Epithelial cell of prostate (primary cell): Measurements from ENCODE around the gene SLC39A1.
"Not testable (repeated sequence)": the region's sequence is repeated elsewhere in the genome, so short reads cannot be mapped to it uniquely, and the experiment has no call there.

Experiments
- DNase-seq: peaks from one replicate; pipeline ENCODE4 v3.0.0-alpha.2; 2011; ENCODE audit warnings: low read depth, low spot score
- H3K27ac ChIP-seq: fragments of 450-650 bp; 2 replicates; pipeline ENCODE4 v1.5.1; 2017; ENCODE audit warnings: mild to moderate bottlenecking

The SLC39A1 gene

DNA sequence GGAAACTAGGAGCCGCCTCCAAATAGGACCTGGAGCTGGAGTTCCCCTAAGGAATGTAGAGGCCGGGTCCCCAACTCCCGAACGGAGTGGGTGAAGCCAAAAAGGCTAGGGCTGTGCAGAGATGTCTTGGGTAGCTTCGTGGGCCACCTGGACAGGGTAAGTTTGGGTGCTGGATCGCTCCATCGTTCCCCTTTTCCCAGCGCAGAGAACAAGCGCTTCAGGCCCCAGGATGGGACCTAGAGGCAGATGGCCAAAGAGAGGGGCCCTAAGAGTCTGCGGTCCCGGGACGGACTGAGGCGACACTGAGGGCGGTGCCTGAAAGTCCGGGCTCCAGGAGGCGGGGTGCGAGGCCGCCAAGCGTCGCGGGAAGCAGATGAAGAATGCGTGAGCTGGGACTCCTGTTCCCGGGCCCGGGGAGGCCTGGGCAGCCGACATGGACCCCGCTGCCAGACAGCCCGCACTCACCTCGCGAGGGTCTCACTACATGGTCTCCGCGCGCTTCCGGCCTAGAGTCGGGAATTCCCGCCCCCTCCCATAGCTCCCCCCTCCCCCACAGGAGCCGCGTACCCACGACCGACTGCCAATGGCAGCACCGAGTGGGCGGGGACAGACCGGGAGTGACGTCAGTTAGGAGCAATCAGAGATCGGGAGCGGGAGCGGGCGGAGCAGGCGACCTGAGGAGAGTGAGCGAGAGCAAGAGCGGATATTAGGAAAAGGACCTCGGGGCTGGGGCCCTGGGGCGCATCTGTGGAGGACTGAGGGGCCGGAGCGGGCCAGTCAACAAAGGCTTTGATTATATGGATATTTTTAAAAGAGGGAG is at the start of gene SLC39A1:
Gene SLC39A1, minus strand, starts transcription at position 508 of the 820 bp plus-strand sequence. CDS start 822 bp downstream, outside the sequence.
- DNase-seq = peak; percentile 72
- H3K27ac ChIP-seq = peak within 1 kb of the TSS; percentile 93

DNA sequence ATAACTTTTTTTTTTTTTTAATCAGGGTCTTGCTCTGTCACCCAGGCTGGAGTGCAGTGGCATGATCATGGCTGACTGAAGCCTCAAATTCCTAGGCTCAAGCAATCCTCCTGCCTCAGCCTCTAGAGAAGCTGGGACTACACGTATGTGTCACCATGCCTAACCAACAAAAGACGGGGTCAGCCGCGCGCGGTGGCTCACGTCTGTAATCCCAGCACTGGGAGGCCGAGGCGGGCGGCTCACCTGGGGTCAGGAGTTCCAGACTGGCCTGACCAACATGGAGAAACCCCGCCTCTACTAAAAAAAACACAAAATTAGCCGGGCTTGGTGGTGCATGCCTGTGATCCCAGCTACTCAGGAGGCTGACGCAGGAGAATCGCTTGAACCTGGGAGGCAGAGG is 49.2 kb upstream of the SLC39A1 start:
- DNase-seq, H3K27ac ChIP-seq: not testable (repeated sequence)

- no peak overlapping the region for H3K27ac ChIP-seq
Measured at GRCh38 chr1:154012129-154012528, 48.8 kb upstream of the SLC39A1 start.

DNA sequence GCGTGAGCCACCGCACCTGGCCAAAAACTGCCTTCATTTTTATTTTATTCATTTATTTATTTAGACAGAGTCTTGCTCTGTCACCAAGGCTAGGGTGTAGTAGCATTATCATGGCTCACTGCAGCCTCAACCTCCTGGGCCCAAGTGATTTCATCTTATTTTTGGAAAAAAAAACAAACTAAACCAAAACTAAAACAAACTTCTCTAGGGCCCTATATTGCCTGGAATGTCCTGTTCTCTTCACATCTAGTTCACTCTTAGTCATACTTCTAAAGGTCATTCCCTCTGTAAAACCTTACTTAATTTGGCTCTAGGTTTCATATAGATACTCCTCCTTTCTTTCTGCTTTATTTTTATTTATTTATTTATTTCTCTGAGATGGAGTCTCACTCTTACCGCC is 42.8 kb upstream of the SLC39A1 start:
- H3K27ac ChIP-seq = no peak overlapping the region
- DNase-seq = no peak

More at GRCh38 chr1:154012129-154012528, 48.8 kb upstream of the SLC39A1 start:
- no peak for DNase-seq

GRCh38 chr1:154000420-154000819 is 37.1 kb upstream of the SLC39A1 start:
- H3K27ac ChIP-seq = no peak overlapping the region

DNA sequence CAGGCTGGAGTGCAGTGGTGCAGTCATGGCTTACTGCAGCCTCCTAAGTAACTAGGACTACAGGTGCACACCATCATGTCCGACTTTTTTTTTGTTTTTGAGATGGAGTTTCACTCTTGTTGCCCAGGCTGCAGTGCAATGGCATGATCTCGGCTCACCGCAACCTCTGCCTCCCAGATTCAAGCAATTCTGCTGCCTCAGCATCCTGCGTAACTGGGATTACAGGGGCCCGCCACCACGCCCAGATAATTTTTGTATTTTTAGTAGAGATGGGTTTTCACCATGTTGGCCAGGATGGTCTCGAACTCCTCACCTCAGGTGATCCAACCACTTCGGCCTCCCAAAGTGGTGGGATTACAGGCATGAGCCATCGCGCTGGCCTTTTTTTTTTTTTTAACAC is 33.5 kb upstream of the SLC39A1 start:
- not testable (repeated sequence) for H3K27ac ChIP-seq, DNase-seq

More at GRCh38 chr1:154000420-154000819, 37.1 kb upstream of the SLC39A1 start:
- no peak for DNase-seq

DNA sequence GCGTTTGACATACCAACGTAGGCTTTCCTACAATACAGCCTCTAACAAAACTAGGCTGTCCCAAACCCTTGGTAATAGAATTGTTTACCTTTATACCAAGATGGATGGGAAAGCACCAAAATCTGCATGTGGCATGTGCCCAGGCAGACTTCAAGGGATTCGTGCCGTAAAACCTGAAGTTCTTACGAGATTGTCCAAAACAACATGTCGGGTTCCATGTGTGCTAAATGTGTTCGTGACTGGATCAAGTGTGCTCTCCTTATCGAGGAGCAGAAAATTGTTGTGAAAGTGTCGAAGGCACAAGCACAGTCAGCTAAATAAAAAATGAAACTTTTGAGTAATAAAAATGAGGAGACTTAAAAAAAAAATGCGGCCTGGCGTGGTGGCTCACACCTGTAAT is 32.3 kb upstream of the SLC39A1 start:
- H3K27ac ChIP-seq = no peak overlapping the region
- no peak for DNase-seq

DNA sequence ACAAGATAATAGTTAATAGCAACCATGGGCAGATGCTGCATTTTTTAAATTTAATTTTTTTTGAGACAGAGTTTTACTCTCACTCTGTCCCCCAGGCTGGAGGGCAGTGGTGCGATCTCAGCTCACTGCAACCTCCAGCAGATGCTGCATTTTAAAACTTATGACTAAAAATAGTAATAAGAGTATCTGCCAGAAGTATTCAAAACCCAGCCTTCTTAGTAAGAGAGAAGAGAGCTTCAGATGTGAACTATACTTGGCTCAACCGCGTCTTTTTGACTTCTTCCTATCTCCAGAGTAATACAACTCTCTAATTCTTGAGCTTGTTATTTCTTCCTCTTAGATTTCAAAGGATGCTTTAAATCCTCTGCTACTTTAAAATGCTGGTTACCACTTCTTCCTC is 31.9 kb upstream of the SLC39A1 start:
- no peak overlapping the region for H3K27ac ChIP-seq
- DNase-seq = no peak

GRCh38 chr1:153991806-153992205 is 28.5 kb upstream of the SLC39A1 start:
- no peak for DNase-seq
- H3K27ac ChIP-seq = peak overlapping the region; percentile 81

DNA sequence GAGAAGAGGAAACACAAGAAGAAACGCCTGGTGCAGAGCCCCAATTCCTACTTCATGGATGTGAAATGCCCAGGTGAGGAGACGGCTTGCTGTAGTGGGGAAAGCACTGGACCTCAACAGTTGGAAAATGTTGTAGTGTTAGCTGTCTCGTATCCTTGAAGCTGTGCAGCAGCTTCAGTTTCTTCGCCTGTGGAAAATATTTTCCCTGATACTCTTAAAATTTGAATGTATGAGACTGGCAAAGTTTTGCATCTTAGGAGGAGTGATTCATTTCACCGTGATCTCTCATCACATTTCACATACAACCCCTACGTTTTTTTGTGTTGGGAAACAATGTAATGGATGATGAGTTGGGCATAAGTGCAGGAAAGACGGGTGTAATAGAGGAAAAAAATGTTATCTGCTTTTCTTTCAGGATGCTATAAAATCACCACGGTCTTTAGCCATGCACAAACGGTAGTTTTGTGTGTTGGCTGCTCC is 27.9 kb upstream of the SLC39A1 start:
- no peak for DNase-seq
- H3K27ac ChIP-seq = peak overlapping the region; percentile 81

GRCh38 chr1:153990468-153991150 is 27.3 kb upstream of the SLC39A1 start, which contains the start of gene RPS27:
Gene RPS27, plus strand, starts transcription at chr1:153990762. Its CDS starts 35 bp downstream, at chr1:153990797.
- peak; percentile 92 for DNase-seq

GRCh38 chr1:153987621-153988020 is 24.3 kb upstream of the SLC39A1 start:
- DNase-seq = no peak
- H3K27ac ChIP-seq = no peak overlapping the region

More at GRCh38 chr1:153990468-153991150, 27.3 kb upstream of the SLC39A1 start, which contains the start of gene RPS27:
- peak within 1 kb of the TSS; percentile 81 for H3K27ac ChIP-seq

DNA sequence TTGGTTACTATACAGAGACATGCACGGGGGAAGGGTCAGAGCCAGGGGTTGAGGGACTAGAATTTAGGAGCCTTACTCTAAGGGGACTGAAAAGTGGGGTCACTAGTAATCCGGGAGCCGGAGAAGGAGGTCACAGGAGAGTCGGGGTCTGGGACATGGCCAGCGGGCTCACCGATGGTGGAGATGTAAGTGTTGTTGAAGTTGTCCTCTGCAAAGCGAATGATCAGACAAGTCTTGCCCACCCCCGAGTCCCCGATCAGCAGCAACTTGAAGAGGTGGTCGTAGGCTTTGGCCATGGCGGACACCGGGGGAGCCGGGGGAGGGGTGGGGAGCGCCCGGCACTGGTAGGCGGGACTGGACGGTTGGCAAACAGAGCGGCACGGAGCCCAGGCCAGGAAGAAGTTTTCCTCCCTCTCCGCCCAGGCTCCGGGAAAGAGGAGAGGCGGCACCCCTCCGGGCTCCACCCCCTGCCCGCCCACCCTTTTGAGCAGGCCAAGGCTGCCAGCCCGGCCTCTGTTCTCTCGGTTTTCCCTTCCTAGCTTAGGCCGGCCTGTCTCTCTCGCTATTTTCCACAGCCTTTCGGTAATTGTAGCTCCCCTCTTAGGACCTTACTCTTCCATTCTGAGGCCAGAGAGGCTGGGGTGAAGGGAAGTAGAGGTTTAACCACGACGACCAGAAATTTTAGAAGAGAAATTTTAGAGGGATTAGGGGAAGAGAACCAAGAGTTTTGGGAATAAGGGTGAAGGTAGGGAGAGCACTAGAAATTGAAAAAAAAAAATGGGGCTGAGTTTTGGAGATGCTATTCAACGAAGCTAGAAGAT is 22.8 kb upstream of the SLC39A1 start, which contains the start of gene RAB13:
Gene RAB13, minus strand, starts transcription at position 399 of the 821 bp plus-strand sequence. Its CDS starts 103 bp downstream, at position 296.
- peak within 1 kb of the TSS; percentile 44 for H3K27ac ChIP-seq
- DNase-seq = no peak

DNA sequence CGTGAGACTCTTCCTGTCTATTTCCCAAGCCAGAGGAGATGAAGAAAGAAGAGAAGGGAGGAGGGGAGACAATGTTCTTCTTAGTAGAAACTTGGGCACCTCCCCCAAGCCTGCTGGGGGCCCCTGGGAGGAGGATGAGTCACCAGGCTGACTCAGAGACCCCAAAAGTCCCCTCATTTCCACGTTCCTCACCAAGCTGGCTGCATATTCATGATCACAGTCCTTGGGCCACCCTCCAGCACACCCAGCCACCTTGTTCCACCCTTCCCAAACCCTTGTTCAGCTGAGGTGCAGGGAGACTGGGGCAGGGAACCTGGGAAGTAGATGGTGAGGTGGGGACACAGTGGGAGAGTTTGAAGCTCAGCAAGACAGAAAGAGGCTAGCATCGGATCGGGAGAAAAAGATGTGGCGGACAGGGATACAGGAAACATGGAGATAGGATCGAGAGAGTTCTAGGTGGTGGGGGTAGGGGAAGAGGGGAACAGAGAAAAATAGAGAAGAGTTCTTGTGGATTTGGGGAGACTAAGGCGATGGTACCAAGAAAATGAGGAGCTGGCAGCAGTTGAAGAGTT is 22.1 kb upstream of the SLC39A1 start:
- H3K27ac ChIP-seq = peak overlapping the region; percentile 44
- DNase-seq = no peak

DNA sequence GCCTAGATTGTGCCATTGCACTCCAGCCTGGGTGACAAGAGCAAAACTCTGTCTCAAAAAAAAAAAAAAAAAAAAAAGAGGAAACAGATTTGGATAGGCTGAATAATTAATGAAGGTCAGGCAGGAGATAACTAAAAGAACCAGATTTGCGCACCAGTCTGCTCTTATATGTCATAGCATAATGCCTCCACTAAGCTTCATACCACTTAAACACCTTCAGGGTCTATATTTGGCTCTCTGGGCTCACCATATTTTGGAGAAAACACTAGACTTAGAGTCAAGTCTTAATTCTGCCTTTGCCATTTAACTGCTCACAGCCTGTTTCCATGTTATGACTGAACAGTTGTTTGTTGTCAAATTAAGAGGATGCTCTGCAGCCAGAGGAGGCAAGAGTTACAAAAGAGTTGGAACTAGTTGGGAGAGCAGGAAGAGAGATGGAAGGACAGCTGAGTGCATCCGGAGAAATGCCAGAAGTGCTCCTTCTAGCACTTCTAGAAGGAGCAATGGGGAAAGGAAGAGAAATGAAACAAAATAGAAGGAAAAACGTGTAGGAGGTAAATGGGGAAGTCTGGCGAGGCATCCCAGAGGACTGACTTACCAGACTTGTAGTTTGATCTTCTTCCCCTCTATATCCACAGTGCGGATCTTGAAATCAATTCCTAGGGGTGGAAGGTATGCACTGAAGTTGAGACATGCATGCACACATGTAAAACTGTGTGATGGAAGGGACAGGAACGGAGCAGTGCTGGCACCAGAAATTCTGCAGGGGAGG is 21.0 kb upstream of the SLC39A1 start:
- H3K27ac ChIP-seq = no peak overlapping the region
- no peak for DNase-seq

DNA sequence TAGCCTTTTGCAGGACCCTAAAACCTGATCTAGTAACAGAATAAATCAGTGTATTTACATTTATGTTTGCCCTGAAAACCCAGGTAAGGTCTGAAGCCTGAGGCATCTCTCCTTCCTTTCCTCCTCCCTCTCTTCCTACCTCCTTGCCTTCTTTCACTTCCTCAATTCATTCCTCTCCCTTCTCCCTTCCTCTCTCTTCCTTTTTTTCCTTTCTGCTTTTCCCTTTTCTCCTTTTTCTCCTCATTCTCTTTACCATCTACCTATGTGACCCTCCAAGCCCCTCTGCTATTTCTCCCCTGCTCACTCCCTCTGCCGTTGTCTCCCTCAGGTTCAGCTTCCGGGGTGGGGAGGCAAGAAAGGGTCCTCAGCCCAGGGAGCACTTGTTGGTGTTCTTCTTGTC is 18.4 kb upstream of the SLC39A1 start:
- not testable (repeated sequence) for DNase-seq, H3K27ac ChIP-seq

DNA sequence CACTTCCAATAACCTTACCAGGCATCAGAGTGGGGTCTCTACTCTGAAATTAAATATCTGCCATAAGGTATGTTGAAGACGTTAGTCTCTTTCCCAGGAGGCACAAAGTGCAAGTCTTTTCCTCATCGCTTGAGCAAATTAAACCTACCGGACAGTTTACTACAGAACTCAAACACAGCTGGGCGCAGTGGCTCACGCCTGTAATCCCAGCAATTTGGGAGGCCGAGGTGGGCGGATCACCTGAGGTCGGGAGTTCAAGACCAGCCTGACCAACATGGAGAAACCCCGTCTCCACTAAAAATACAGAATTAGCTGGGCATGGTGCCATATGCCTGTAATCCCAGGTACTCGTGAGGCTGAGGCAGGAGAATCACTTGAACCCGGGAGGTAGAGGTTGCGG is 15.8 kb upstream of the SLC39A1 start:
- DNase-seq, H3K27ac ChIP-seq: not testable (repeated sequence)

GRCh38 chr1:153978274-153978909 is 15.1 kb upstream of the SLC39A1 start:
- peak overlapping the region; percentile 58 for H3K27ac ChIP-seq
- no peak for DNase-seq
